Large intestine (tissue), 3 donors: ENCODE data around the gene GNAQ. TPM values are rescaled to one million over a fixed set of nuclear protein-coding genes. Genes with fewer than 3 reads are reported as not detected.

Experiments
- DNase-seq, 2 donors: peaks; one replicate each; pipeline versions ENCODE4 v3.0.0 to v3.0.0-alpha.2; 2013
- H3K27ac ChIP-seq: one replicate; pipeline ENCODE4 v1.5.1; 2013; ENCODE audit warnings: low read length
- H3K27me3 ChIP-seq: 2 replicates; pipeline ENCODE4 v1.6.1; 2013; ENCODE audit warnings: low read length; ENCODE audit not compliant: control insufficient read depth, insufficient read depth
- H3K36me3 ChIP-seq: 2 replicates; pipeline ENCODE4 v1.6.1; 2013; ENCODE audit warnings: low read length; ENCODE audit not compliant: control insufficient read depth, insufficient read depth
- H3K4me1 ChIP-seq: one replicate; pipeline ENCODE4 v1.6.1; 2013; ENCODE audit warnings: low read length; ENCODE audit not compliant: control insufficient read depth, insufficient read depth
- H3K4me3 ChIP-seq: one replicate; pipeline ENCODE4 v1.5.1; 2013; ENCODE audit warnings: low read length
- H3K9me3 ChIP-seq: one replicate; pipeline ENCODE4 v1.6.1; 2013; ENCODE audit warnings: mild to moderate bottlenecking, low read depth, low read length, moderate library complexity; ENCODE audit not compliant: control insufficient read depth
- WGBS: methylation state at CpG from one replicate; pipeline ENCODE4 v1.1.5; 2013; ENCODE audit warnings: low lambda C conversion rate; ENCODE audit not compliant: insufficient coverage; 5-methylcytosine and 5-hydroxymethylcytosine counted together
- polyA plus RNA-seq: library from polyadenylated mRNA; unstranded; fragments of 120-200 nt; gene quantifications from one replicate; pipeline ENCODE4 v1.2.1, GENCODE V29; 2013

Gene GNAQ
- polyA plus RNA-seq, 1 donor = 34.0 TPM

DNA sequence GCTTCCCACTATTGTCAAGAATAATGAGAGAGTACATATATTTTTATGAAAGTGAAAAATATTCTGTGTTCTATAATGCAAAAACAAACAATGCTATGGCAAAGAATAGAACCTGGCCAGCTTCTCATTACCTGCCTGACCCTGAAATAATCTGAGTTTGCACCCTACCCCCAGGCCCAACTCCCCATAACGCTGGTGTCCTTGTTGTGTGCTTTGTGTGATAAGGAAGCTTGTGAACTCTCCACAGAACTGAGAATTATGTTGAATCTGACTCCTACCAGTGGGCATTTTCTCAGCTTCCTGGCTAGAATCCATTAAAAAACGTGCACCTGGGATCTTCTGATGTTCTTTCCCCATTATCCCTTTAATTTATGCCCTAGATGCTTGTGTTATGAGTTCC, 205.5 kb downstream of the GNAQ start:
- Histone ChIP-seq H3K27me3 (no peaks in the 10 kb centered on the region), H3K4me1 (no peaks in the 10 kb centered on the region), H3K4me3 (no peak overlapping the region), H3K9me3 (no peaks in the 10 kb centered on the region), H3K27ac (no peak overlapping the region), H3K36me3 (no peaks in the 10 kb centered on the region)
- WGBS = no CpG with 5 or more reads among the region's 2 CpGs
- no peak for DNase-seq

DNA sequence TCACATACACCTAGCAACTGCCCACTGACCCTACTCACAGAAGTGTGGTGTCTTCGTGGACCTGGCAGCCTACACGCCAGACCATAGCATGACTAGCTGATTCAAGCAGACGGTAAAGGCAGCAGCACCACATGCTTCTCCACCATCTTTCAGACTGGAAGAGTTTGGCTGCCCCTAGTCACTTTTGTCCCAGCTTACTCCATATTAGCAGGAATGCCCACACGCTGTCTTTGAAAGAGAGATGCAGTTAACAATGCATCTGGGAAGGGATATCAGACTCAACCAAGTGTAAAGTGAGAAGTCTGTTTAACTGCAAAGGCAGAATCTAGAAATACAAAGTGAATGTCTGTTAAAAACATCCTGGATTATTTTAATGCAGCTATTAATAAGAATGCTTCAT, 206.2 kb downstream of the GNAQ start:
- Histone ChIP-seq H3K4me3 (no peak overlapping the region), H3K36me3 (no peaks in the 10 kb centered on the region), H3K4me1 (no peaks in the 10 kb centered on the region), H3K27ac (no peak overlapping the region), H3K9me3 (no peaks in the 10 kb centered on the region), H3K27me3 (no peaks in the 10 kb centered on the region)
- no peak for DNase-seq
- 100% methylated on average over 1 of the region's 4 CpGs for WGBS

DNA sequence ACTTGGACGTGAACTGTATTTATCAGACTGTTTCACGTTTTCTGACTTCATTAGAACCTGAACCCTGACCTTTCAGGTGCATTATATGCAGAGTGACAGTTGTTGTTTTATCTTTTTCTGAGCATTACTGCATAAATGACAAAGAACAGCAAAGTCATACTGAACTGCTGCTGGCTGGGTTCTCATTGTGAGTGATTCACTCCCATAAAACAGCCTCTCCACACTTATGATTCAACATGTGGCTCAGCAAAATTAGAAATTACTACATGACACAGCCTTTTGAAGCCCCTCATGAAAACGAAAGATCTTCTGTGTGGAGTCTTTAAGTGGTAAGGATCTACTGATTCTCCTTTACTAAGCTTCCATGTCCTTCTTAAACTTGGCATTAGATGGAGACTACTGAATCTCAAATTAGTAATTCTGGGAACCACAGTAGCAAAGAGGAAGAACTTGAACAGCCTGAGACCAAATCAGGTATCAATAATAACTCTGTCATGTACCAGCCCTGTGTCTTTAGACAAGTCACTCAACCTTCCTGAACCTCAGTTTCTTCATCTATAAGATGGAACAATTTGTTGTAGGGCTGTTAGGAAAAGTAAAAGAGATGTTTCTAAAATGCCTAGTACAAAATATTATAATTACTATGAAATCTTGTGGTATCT, 211.2 kb downstream of the GNAQ start:
- Histone ChIP-seq H3K27ac (no peak overlapping the region), H3K27me3 (no peaks in the 10 kb centered on the region), H3K4me1 (no peaks in the 10 kb centered on the region), H3K36me3 (no peaks in the 10 kb centered on the region), H3K4me3 (no peak overlapping the region), H3K9me3 (no peaks in the 10 kb centered on the region)
- WGBS = 20% methylated on average over 1 of the region's 3 CpGs
- DNase-seq = no peak

DNA sequence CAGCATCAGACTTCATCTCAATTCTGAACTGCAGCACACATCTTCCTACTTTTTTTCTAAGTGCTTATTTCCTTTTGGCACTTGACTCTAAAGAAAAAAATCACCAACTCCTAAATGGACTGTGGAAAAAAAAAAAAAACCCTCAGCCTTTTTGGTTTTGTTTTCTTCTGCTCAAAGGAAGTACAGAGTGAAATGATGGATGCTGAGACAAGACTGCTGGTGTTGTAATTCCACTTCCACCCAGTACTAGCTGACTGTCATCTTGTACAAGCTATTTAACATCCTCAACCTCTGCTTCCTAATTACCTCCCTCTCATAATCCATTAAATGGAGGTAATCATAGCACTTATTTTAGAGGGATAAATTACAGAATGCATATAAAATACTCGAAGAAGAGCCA, 212.0 kb downstream of the GNAQ start:
- no peaks in the 10 kb centered on the region for H3K36me3 ChIP-seq
- no peaks in the 10 kb centered on the region for H3K9me3 ChIP-seq
- no peaks in the 10 kb centered on the region for H3K27me3 ChIP-seq
- no peak overlapping the region for H3K4me3 ChIP-seq
- no peak overlapping the region for H3K27ac ChIP-seq
- WGBS = 100% methylated on average over 1 of the region's 1 CpG
- DNase-seq = no peak
- H3K4me1 ChIP-seq = no peaks in the 10 kb centered on the region

DNA sequence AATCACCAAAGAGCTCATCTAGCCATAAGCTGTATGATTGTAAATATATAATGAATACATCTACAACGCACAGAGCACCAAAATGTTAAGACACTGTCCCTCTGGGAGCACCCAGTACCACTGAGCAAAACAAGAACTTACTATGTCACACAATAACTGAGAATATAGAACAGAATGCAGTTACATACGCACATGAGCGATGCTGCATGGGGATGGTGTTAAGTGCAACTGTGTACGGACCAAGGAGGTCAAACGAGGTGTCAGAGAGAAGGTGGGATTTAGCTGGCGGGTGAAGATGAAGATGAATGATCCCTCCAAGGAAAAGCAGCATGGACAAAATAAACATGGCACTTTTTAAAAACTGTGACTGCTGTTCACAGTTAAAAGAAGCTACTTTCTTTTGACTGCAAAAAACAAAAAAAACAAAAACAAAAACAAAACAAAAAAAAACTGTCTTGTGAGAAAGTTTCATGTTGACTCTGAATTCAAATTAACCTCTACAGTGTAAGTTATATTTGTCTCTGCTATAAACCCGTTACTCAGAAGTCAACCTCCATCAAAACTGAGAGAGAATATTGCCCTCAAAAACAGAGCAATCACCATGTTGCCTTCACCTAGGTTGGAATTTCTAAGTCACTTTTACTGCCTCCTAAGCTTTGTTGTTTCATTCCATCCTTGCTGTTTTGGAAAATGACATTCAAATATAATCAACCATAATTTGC, 213.9 kb downstream of the GNAQ start:
- Histone ChIP-seq H3K36me3 (peaks cover 7% of the 10 kb centered on the region), H3K4me1 (no peaks in the 10 kb centered on the region), H3K9me3 (no peaks in the 10 kb centered on the region), H3K27me3 (no peaks in the 10 kb centered on the region), H3K27ac (no peak overlapping the region), H3K4me3 (no peak overlapping the region)
- DNase-seq = no peak
- WGBS = 100% methylated on average over 5 of the region's 7 CpGs

DNA sequence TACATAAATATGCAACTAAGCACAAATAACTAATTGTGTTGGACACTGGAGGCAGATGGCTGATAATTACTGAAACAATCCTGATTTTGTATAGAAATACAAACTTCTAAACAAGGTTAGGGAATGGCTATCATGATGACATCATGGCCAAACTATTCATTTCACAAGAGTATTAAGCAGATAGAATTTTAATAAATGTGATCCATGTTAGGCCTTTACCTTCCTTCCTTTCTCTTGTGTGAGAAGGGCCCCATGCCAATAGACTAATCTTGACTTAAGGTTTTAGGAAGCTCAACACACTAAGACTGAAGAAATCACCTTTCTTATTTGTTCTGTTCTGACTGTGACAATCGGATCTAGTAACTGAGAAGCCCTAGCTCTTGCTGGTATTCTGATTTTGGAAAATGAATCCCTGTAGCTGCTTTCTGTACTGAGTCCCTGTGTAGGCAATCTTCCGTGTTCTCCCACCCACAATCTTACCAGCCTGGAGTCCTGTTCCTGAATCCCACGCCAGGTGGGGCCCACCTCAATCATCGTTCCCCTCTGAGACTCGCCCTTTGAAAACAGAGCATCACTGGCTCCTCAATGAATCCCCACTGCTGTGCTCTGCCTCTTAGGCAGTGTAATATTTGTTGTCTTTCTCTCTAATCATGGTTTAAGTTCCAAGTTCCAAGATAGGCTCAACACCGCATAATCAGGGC, 214.8 kb downstream of the GNAQ start:
- Histone ChIP-seq H3K9me3 (no peaks in the 10 kb centered on the region), H3K27ac (no peak overlapping the region), H3K4me3 (no peak overlapping the region), H3K36me3 (peaks cover 10% of the 10 kb centered on the region), H3K4me1 (no peaks in the 10 kb centered on the region), H3K27me3 (no peaks in the 10 kb centered on the region)
- no CpG with 5 or more reads among the region's 6 CpGs for WGBS
- DNase-seq = no peak

DNA sequence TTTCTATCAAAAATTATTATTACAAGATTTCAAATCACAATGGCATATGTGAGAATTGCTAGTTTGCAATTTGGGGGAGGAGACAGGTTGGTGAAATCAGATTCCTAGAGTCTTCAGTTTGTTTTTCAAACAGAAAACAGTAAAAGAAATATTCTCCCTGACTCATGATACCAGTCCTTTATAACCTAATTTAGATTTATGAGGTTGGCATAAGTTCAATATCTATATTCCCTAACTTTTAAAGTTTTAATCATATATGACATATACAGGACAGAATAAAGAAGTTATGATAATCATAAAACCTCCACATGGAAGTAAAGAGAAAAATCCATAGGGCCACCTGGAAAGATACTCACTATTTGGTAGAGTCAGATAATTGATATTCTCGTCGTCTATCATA, 216.4 kb downstream of the GNAQ start:
- WGBS = 80% methylated on average over 2 of the region's 2 CpGs
- Histone ChIP-seq H3K27me3 (no peaks in the 10 kb centered on the region), H3K36me3 (peaks cover 14% of the 10 kb centered on the region), H3K27ac (no peak overlapping the region), H3K4me3 (no peak overlapping the region), H3K9me3 (no peaks in the 10 kb centered on the region), H3K4me1 (no peaks in the 10 kb centered on the region)
- no peak for DNase-seq

DNA sequence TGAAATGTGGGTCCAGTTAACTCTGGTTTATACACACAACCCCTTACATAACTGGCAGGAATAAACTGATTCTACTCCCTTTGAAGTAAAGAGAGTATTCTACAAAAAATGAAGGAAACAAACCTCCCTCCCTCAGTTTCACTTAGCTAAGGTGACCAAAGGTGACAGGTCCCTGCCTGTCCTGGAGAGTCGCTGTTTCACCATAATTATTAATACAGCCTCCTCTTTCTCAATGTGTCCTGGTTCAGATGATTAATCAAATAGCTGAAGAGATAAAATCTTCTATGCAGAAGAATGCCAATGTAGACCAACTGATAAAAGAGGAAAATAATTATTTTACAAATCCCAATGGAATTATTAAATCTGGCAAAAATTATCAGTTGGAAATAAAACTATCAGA, 219.8 kb downstream of the GNAQ start:
- H3K4me3 ChIP-seq = no peak overlapping the region
- whole genome bisulfite sequencing = 100% methylated on average over 1 of the region's 1 CpG

DNA sequence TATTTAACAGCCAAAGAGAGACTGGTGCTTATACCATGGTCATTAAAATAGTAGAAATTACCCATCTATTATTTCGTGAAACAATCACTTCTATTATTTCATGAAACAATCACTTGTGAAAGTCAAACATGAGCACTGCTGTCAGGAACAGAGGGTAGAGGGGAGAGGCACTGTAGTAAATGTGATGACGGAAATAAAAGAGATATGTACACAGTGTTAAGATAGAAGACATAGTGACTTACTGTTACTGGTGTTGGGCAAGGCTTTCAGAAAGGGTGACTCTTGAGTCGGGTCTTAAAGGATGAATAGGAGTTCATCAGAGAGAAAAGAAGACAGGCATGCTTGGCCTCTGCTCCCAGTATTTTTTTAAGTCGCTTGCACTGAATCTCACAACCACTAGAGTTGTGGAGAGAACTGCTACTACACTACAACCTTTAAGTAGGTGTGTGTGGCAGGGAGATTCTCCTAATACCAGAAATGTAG, 220.9 kb downstream of the GNAQ start:
- H3K4me1 ChIP-seq = peaks cover 17% of the 10 kb centered on the region
- H3K4me3 ChIP-seq = no peak overlapping the region
- no peaks in the 10 kb centered on the region for H3K9me3 ChIP-seq
- WGBS = 100% methylated on average over 1 of the region's 4 CpGs
- no peak for DNase-seq
- H3K27ac ChIP-seq = no peak overlapping the region
- no peaks in the 10 kb centered on the region for H3K27me3 ChIP-seq
- peaks cover 14% of the 10 kb centered on the region for H3K36me3 ChIP-seq

More for the DNA sequence above, 219.8 kb downstream of the GNAQ start:
- DNase-seq = no peak
- no peaks in the 10 kb centered on the region for H3K9me3 ChIP-seq
- peaks cover 14% of the 10 kb centered on the region for H3K36me3 ChIP-seq
- H3K4me1 ChIP-seq = peaks cover 17% of the 10 kb centered on the region
- H3K27ac ChIP-seq = no peak overlapping the region
- H3K27me3 ChIP-seq = no peaks in the 10 kb centered on the region

DNA sequence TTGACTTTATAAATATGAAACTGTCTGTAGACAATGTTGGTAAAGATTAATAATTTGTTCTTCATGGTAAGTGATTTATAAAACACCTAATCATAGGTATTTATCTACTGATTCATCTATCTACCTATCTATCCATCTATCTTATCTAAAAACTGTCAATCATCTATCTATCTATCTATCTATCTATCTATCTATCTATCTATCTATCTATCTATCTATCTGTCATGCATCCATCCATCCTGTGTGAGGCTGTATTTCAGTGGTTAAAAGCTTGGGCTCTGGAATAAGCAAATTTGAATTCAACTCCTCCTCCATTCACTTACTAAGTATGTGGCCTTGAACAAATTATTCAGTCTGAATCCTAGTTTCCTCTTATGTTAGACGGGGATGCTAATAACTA, 221.6 kb downstream of the GNAQ start:
- Histone ChIP-seq H3K27ac (no peak overlapping the region), H3K36me3 (peaks cover 14% of the 10 kb centered on the region), H3K4me3 (no peak overlapping the region), H3K27me3 (no peaks in the 10 kb centered on the region), H3K9me3 (no peaks in the 10 kb centered on the region), H3K4me1 (peaks cover 17% of the 10 kb centered on the region)
- 86% methylated on average over 1 of the region's 1 CpG for WGBS
- no peak for DNase-seq
